SU-DHL-6 (cell line): ENCODE results near the gene ELOB.

ENCODE experiments used
- EZH2phosphoT487 ChIP-seq: fragments of 200-600 bp; sonication (generic), shearing (Covaris generic); conservative IDR thresholded peaks from 2 replicates; pipeline ENCODE4 v1.6.1; 2018; ENCODE audit warnings: mild to moderate bottlenecking, antibody characterized with exemption, low read length, moderate library complexity, mixed read lengths
- TF ChIP-seq, protein P1 (sequence below): fragments of 200-600 bp; sonication (generic); IDR thresholded peaks from one replicate; pipeline ENCODE4 v1.5.1; 2017; ENCODE audit warnings: antibody characterized with exemption, mild to moderate bottlenecking, low read length, moderate library complexity; ENCODE audit not compliant: insufficient read depth, poor library complexity, severe bottlenecking

DNA sequence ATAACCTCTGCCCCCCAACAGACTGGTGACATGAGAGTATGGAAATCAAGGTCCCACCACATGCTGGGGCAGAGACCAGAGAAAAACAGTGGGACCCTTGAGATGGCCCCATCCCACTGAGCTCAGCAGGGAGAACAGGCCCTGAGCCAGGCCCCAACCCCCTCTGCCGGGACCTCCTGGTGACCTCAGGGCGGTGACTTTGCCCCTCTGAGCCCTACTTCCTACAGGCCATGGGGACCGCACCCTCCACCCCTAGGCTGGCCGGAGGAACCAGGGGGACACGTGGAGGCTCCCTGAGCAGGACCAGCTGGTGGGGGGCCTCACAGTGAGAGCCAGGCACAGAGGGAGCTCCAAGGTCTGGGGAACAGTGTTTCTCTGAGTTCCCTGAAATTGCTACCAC lies 38.5 kb downstream of the ELOB start:
- no peak for TF ChIP-seq EZH2phosphoT487
- TF ChIP-seq, protein P1, sequence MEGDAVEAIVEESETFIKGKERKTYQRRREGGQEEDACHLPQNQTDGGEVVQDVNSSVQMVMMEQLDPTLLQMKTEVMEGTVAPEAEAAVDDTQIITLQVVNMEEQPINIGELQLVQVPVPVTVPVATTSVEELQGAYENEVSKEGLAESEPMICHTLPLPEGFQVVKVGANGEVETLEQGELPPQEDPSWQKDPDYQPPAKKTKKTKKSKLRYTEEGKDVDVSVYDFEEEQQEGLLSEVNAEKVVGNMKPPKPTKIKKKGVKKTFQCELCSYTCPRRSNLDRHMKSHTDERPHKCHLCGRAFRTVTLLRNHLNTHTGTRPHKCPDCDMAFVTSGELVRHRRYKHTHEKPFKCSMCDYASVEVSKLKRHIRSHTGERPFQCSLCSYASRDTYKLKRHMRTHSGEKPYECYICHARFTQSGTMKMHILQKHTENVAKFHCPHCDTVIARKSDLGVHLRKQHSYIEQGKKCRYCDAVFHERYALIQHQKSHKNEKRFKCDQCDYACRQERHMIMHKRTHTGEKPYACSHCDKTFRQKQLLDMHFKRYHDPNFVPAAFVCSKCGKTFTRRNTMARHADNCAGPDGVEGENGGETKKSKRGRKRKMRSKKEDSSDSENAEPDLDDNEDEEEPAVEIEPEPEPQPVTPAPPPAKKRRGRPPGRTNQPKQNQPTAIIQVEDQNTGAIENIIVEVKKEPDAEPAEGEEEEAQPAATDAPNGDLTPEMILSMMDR, result no peak
